IMR-90 (cell line): Measurements from ENCODE around the gene FMN1. TPM values are rescaled to one million over a fixed set of nuclear protein-coding genes. Genes with fewer than 3 reads are reported as not detected.

Experiments
- ATAC-seq: fragments of 200-7000 bp; cut with Tn5 transposase; 2 replicates; pipeline ENCODE4 v1.9.1; 2020; ENCODE audit warnings: low read depth, mild to moderate bottlenecking, moderate library complexity
- BruUV-seq: library from RNA; stranded (reverse); fragments of 400-500 nt; replicated peaks from 2 replicates; lab custom pipeline; 2021; lab: Mats Ljungman, UMichigan
- CTCF ChIA-PET: fragments of 300-600 bp; formaldehyde crosslinking; extraction: SDS; loops from one replicate; lab custom pipeline; 2021; ENCODE audit warnings: antibody characterized with exemption; lab: Yijun Ruan, JAX
- POLR2A ChIA-PET: fragments of 300-600 bp; sonication (Branson Sonifier 250); formaldehyde crosslinking; loops from one replicate; lab custom pipeline; 2022; ENCODE audit warnings: antibody characterized with exemption; ENCODE audit not compliant: unreplicated experiment; lab: Charles Lee
- DNase-seq: peaks from one replicate; pipeline ENCODE4 v3.0.0; 2013
- H2AFZ ChIP-seq: replicated peaks from 2 replicates; pipeline ENCODE3; 2013; ENCODE audit warnings: low read length, mild to moderate bottlenecking; ENCODE audit not compliant: poor library complexity
- H2AK5ac ChIP-seq: 2 replicates; pipeline ENCODE4 v1.6.1; 2013; ENCODE audit warnings: low read depth, low read length, inconsistent platforms
- H2AK9ac ChIP-seq: replicated peaks from 2 replicates; pipeline ENCODE3; 2013; ENCODE audit warnings: mild to moderate bottlenecking, low read depth, low read length, moderate library complexity; ENCODE audit not compliant: poor library complexity
- H2BK120ac ChIP-seq: 2 replicates; pipeline ENCODE4 v1.6.1; 2013; ENCODE audit warnings: low read depth, low read length, inconsistent platforms
- H2BK15ac ChIP-seq: 3 replicates; pipeline ENCODE4 v1.6.1; 2013; ENCODE audit warnings: low read depth, low read length, inconsistent platforms
- H2BK20ac ChIP-seq: 2 replicates; pipeline ENCODE4 v1.6.1; 2013; ENCODE audit warnings: low read depth, mild to moderate bottlenecking, inconsistent platforms, low read length, moderate library complexity
- H2BK5ac ChIP-seq: 2 replicates; pipeline ENCODE4 v1.6.1; 2013; ENCODE audit warnings: mild to moderate bottlenecking, low read depth, low read length, inconsistent platforms; ENCODE audit not compliant: poor library complexity, severe bottlenecking
- H3K14ac ChIP-seq: replicated peaks from 2 replicates; pipeline ENCODE4 v1.6.1; 2013; ENCODE audit warnings: low read depth, low read length, inconsistent platforms
- H3K18ac ChIP-seq: 2 replicates; pipeline ENCODE4 v1.6.1; 2013; ENCODE audit warnings: low read depth, low read length, control low read depth
- H3K23ac ChIP-seq: 2 replicates; pipeline ENCODE4 v1.6.1; 2013; ENCODE audit warnings: low read depth, low read length, inconsistent platforms
- H3K27ac ChIP-seq: 2 replicates; pipeline ENCODE4 v1.5.1; 2013; ENCODE audit warnings: mild to moderate bottlenecking, control low read depth, low read length; ENCODE audit not compliant: insufficient read depth
- H3K27me3 ChIP-seq: 2 replicates; pipeline ENCODE4 v1.6.1; 2013; ENCODE audit warnings: low read length; ENCODE audit not compliant: control insufficient read depth, insufficient read depth
- H3K36me3 ChIP-seq: 2 replicates; pipeline ENCODE4 v1.6.1; 2013; ENCODE audit warnings: low read length, mixed read lengths; ENCODE audit not compliant: control insufficient read depth, insufficient read depth
- H3K4ac ChIP-seq: 2 replicates; pipeline ENCODE4 v1.6.1; 2013; ENCODE audit warnings: low read depth, low read length, inconsistent platforms
- H3K4me1 ChIP-seq: 2 replicates; pipeline ENCODE4 v1.6.1; 2013; ENCODE audit warnings: low read length, mixed read lengths; ENCODE audit not compliant: control insufficient read depth, insufficient read depth
- H3K4me2 ChIP-seq: 2 replicates; pipeline ENCODE4 v1.6.1; 2013; ENCODE audit warnings: low read depth, mild to moderate bottlenecking, control low read depth, low read length, moderate library complexity
- H3K4me3 ChIP-seq: 2 replicates; pipeline ENCODE4 v1.5.1; 2013; ENCODE audit warnings: low read depth, mild to moderate bottlenecking, control low read depth, low read length, moderate library complexity; ENCODE audit not compliant: insufficient read depth
- H3K56ac ChIP-seq: 2 replicates; pipeline ENCODE4 v1.6.1; 2013; ENCODE audit warnings: low read length, inconsistent platforms; ENCODE audit not compliant: insufficient read depth; ENCODE audit errors: extremely low read depth
- H3K79me1 ChIP-seq, 2 experiments: 2 replicates each; pipeline ENCODE4 v1.6.1; 2013; ENCODE audit warnings: low read length in 2 of 2, inconsistent platforms in 1 of 2, low read depth in 1 of 2
- H3K9ac ChIP-seq: 2 replicates; pipeline ENCODE4 v1.6.1; 2013; ENCODE audit warnings: low read depth, low read length, control low read depth
- H3K9me1 ChIP-seq: 2 replicates; pipeline ENCODE4 v1.6.1; 2013; ENCODE audit warnings: low read length, inconsistent platforms; ENCODE audit not compliant: insufficient read depth
- H3K9me3 ChIP-seq: 2 replicates; pipeline ENCODE4 v1.6.1; 2013; ENCODE audit warnings: low read length; ENCODE audit not compliant: control insufficient read depth, insufficient read depth
- H4K20me1 ChIP-seq: 2 replicates; pipeline ENCODE4 v1.6.1; 2013; ENCODE audit warnings: low read length, inconsistent platforms; ENCODE audit not compliant: insufficient read depth
- H4K5ac ChIP-seq: 2 replicates; pipeline ENCODE4 v1.6.1; 2013; ENCODE audit warnings: mild to moderate bottlenecking, low read depth, low read length, control low read depth
- H4K8ac ChIP-seq, 2 experiments: 2 replicates each; pipeline ENCODE4 v1.6.1; 2013; ENCODE audit warnings: low read depth in 2 of 2, low read length in 2 of 2, control low read depth in 1 of 2, inconsistent platforms in 1 of 2
- H4K91ac ChIP-seq: 2 replicates; pipeline ENCODE4 v1.6.1; 2013; ENCODE audit warnings: low read depth, low read length, inconsistent platforms; ENCODE audit not compliant: insufficient read depth
- CEBPB ChIP-seq: IDR thresholded peaks from 2 replicates; pipeline ENCODE4 v1.6.1; 2012; ENCODE audit warnings: low read depth, low read length, improper control_type of control experiment
- CHD1 ChIP-seq: IDR thresholded peaks from 2 replicates; pipeline ENCODE4 v1.6.1; 2012; ENCODE audit warnings: low read depth, low read length, improper control_type of control experiment
- FOS ChIP-seq: fragments of 150-350 bp; IDR thresholded peaks from 2 replicates; pipeline ENCODE4 v1.6.1; 2016; ENCODE audit warnings: low read depth, low read length
- MAFK ChIP-seq: IDR thresholded peaks from 2 replicates; pipeline ENCODE4 v1.6.1; 2012; ENCODE audit warnings: low read depth, low read length, improper control_type of control experiment
- NFE2L2 ChIP-seq: fragments of 150-350 bp; IDR thresholded peaks from 2 replicates; pipeline ENCODE4 v1.6.1; 2016; ENCODE audit warnings: low read depth, mild to moderate bottlenecking, low read length
- RCOR1 ChIP-seq: IDR thresholded peaks from 2 replicates; pipeline ENCODE4 v1.6.1; 2012; ENCODE audit warnings: mild to moderate bottlenecking, low read length, improper control_type of control experiment; ENCODE audit not compliant: insufficient replicate concordance
- RFX5 ChIP-seq: IDR thresholded peaks from 2 replicates; pipeline ENCODE4 v1.8.0; 2012; ENCODE audit warnings: low read depth, mild to moderate bottlenecking, low read length, moderate library complexity
- SMC3 ChIP-seq: fragments of 150-350 bp; IDR thresholded peaks from 2 replicates; pipeline ENCODE4 v1.6.1; 2016; ENCODE audit warnings: low read depth, mild to moderate bottlenecking, antibody characterized with exemption, low read length, moderate library complexity
- WGBS, 2 experiments: methylation state at CpG; one replicate each; pipeline versions ENCODE4 v1.1.5 to v1.1.7; 2013; ENCODE audit warnings: missing lambda C conversion rate in 2 of 2; ENCODE audit not compliant: insufficient read length in 1 of 2; ENCODE audit errors: extremely low coverage in 2 of 2; 5-methylcytosine and 5-hydroxymethylcytosine counted together
- dilution Hi-C: fragments of 300-500 bp; cut with HindIII; formaldehyde crosslinking; loops from one replicate; pipeline ENCODE4 v1.14.3; 2018; ENCODE audit warnings: low sequenced_read_pairs; ENCODE audit not compliant: unreplicated experiment
- in situ Hi-C: fragments of 300-500 bp; cut with MboI; formaldehyde crosslinking; loops from 3 replicates; pipeline ENCODE4 v1.14.3; 2019; ENCODE audit warnings: low sequenced_read_pairs, inconsistent platforms, mixed read lengths
- intact Hi-C: fragments of 100-400 bp; cut with micrococcal nuclease; formaldehyde crosslinking; loops from 2 replicates; pipeline ENCODE4 v1.10.0; 2022
- polyA plus RNA-seq, 3 experiments: library from polyadenylated mRNA; depleted of rRNA; stranded (reverse); fragments of >200 nt; gene quantifications; 2 replicates each; pipeline ENCODE4 v1.2.3, GENCODE V29; 2012; ENCODE audit warnings: low replicate concordance in 1 of 3
- total RNA-seq: library from RNA; depleted of rRNA; stranded (reverse); fragments of >200 nt; gene quantifications from 2 replicates; pipeline ENCODE4 v1.2.3, GENCODE V29; 2012
- TF ChIP-seq, protein P1 (sequence below): conservative IDR thresholded peaks from 2 replicates; pipeline ENCODE4 v1.5.1; 2012; ENCODE audit warnings: mild to moderate bottlenecking, low read depth, low read length, improper control_type of control experiment
- TF ChIP-seq, protein P2 (sequence below): fragments of 150-350 bp; IDR thresholded peaks from 2 replicates; pipeline ENCODE4 v1.6.1; 2016; ENCODE audit warnings: low read depth, mild to moderate bottlenecking, low read length, moderate library complexity, borderline replicate concordance
- TF ChIP-seq, protein P3 (sequence below): fragments of 150-350 bp; IDR thresholded peaks from 2 replicates; pipeline ENCODE4 v1.6.1; 2017; ENCODE audit warnings: mild to moderate bottlenecking, antibody characterized with exemption, low read length, low read depth

FMN1 gene
- total and polyA plus RNA-seq, 2 of the 4 experiments (the other 2 are of a cell fraction), result 7.3 to 17.6 TPM

DNA sequence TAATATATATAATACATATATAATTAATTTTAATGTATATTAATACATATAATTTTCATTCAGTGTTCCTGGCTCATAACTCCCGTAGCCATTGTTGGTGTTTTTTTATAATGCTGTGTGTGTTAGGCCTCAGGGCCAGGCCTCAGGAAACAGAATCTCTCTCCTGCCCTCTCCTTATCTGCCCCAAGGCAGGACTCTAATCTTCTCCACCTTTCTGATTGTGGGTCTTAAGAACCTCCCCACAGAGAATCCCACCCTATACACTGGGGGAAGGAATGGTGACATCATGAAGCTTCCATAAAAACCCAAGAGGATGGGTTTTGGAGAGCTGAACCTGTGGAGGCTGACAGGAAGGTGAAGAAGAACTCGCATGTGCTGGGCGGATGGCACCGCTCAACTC, 4.0 kb upstream of the FMN1 start:
- Histone ChIP-seq H3K9me1 (0 out of 2 replicates have a peak, but pooled peaks cover 3% of the 10 kb centered on the region), H3K23ac (no peak overlapping the region), H3K79me1 (no peaks in the 10 kb centered on the region), H3K4me2 (no peak overlapping the region), H3K14ac (no peak overlapping the region), H3K36me3 (no peaks in the 10 kb centered on the region), H2AFZ (no peak overlapping the region), H4K91ac (no peak overlapping the region), H4K5ac (no peak overlapping the region), H2BK120ac (no peak overlapping the region), H4K20me1 (no peaks in the 10 kb centered on the region), H3K4me1 (peaks cover 2% of the 10 kb centered on the region; the same call in 1 of the 2 replicates), H2BK15ac (no peak overlapping the region), H3K27me3 (peaks cover 34% of the 10 kb centered on the region), H2AK5ac (no peak overlapping the region), H3K56ac (no peak overlapping the region), H3K4ac (no peak overlapping the region), H3K27ac (no peak overlapping the region), H2AK9ac (no peak overlapping the region), H2BK5ac (no peak overlapping the region), H3K9ac (no peak overlapping the region), H2BK20ac (no peak overlapping the region), H3K9me3 (no peaks in the 10 kb centered on the region), H4K8ac (no peak overlapping the region), H3K4me3 (no peak overlapping the region), H3K18ac (no peak overlapping the region)
- POLR2A ChIA-PET, result no interaction called here
- no TSS peak for BruUV-seq
- in situ Hi-C loops, result no loop called here
- TF ChIP-seq CEBPB, result no peak
- TF ChIP-seq NFE2L2, result no peak
- no peak for TF ChIP-seq RFX5
- no peak for TF ChIP-seq FOS
- no peak for TF ChIP-seq MAFK
- TF ChIP-seq SMC3, result no peak
- no peak for TF ChIP-seq CHD1
- TF ChIP-seq, protein P1, sequence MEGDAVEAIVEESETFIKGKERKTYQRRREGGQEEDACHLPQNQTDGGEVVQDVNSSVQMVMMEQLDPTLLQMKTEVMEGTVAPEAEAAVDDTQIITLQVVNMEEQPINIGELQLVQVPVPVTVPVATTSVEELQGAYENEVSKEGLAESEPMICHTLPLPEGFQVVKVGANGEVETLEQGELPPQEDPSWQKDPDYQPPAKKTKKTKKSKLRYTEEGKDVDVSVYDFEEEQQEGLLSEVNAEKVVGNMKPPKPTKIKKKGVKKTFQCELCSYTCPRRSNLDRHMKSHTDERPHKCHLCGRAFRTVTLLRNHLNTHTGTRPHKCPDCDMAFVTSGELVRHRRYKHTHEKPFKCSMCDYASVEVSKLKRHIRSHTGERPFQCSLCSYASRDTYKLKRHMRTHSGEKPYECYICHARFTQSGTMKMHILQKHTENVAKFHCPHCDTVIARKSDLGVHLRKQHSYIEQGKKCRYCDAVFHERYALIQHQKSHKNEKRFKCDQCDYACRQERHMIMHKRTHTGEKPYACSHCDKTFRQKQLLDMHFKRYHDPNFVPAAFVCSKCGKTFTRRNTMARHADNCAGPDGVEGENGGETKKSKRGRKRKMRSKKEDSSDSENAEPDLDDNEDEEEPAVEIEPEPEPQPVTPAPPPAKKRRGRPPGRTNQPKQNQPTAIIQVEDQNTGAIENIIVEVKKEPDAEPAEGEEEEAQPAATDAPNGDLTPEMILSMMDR, result no peak
- TF ChIP-seq, protein P2, sequence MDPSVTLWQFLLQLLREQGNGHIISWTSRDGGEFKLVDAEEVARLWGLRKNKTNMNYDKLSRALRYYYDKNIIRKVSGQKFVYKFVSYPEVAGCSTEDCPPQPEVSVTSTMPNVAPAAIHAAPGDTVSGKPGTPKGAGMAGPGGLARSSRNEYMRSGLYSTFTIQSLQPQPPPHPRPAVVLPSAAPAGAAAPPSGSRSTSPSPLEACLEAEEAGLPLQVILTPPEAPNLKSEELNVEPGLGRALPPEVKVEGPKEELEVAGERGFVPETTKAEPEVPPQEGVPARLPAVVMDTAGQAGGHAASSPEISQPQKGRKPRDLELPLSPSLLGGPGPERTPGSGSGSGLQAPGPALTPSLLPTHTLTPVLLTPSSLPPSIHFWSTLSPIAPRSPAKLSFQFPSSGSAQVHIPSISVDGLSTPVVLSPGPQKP, result no peak
- TF ChIP-seq, protein P3, sequence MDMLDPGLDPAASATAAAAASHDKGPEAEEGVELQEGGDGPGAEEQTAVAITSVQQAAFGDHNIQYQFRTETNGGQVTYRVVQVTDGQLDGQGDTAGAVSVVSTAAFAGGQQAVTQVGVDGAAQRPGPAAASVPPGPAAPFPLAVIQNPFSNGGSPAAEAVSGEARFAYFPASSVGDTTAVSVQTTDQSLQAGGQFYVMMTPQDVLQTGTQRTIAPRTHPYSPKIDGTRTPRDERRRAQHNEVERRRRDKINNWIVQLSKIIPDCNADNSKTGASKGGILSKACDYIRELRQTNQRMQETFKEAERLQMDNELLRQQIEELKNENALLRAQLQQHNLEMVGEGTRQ, result no peak
- TF ChIP-seq RCOR1, result no peak
- dilution Hi-C loops, result no loop called here
- CTCF ChIA-PET, result no interaction called here
- no CpG with 5 or more reads among the region's 4 CpGs for WGBS, 2 experiments
- no peak for DNase-seq
- intact Hi-C loops, result no loop called here
- no peak for ATAC-seq
